ENCODE measurements around the gene PNMA1. TPM values are rescaled to one million over a fixed set of nuclear protein-coding genes. Genes with fewer than 3 reads are reported as not detected.

Gene PNMA1
- total and polyA plus RNA-seq, 2 of the 13 experiments (the other 11 are each of a cell fraction or from before 2014, with no cell fraction given) = 7.0 to 8.3 TPM

- TF ChIP-seq, protein P1, sequence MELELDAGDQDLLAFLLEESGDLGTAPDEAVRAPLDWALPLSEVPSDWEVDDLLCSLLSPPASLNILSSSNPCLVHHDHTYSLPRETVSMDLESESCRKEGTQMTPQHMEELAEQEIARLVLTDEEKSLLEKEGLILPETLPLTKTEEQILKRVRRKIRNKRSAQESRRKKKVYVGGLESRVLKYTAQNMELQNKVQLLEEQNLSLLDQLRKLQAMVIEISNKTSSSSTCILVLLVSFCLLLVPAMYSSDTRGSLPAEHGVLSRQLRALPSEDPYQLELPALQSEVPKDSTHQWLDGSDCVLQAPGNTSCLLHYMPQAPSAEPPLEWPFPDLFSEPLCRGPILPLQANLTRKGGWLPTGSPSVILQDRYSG (CRISPR knock-in tag; IDR thresholded peaks at IDR 0.05) = no peak
- TF ChIP-seq BCL3 (CRISPR knock-in tag; IDR thresholded peaks at IDR 0.05) = no peak
- TF ChIP-seq RAD21 (CRISPR knock-in tag; IDR thresholded peaks at IDR 0.05) = peak; percentile 58
- TF ChIP-seq IRF9 (CRISPR knock-in tag; IDR thresholded peaks at IDR 0.05; ENCODE audit: borderline replicate concordance) = no peak
- no peak for TF ChIP-seq CREM (IDR thresholded peaks at IDR 0.05)
- TF ChIP-seq CREM (CRISPR knock-in tag; IDR thresholded peaks at IDR 0.05) = no peak
- TF ChIP-seq, protein P2, sequence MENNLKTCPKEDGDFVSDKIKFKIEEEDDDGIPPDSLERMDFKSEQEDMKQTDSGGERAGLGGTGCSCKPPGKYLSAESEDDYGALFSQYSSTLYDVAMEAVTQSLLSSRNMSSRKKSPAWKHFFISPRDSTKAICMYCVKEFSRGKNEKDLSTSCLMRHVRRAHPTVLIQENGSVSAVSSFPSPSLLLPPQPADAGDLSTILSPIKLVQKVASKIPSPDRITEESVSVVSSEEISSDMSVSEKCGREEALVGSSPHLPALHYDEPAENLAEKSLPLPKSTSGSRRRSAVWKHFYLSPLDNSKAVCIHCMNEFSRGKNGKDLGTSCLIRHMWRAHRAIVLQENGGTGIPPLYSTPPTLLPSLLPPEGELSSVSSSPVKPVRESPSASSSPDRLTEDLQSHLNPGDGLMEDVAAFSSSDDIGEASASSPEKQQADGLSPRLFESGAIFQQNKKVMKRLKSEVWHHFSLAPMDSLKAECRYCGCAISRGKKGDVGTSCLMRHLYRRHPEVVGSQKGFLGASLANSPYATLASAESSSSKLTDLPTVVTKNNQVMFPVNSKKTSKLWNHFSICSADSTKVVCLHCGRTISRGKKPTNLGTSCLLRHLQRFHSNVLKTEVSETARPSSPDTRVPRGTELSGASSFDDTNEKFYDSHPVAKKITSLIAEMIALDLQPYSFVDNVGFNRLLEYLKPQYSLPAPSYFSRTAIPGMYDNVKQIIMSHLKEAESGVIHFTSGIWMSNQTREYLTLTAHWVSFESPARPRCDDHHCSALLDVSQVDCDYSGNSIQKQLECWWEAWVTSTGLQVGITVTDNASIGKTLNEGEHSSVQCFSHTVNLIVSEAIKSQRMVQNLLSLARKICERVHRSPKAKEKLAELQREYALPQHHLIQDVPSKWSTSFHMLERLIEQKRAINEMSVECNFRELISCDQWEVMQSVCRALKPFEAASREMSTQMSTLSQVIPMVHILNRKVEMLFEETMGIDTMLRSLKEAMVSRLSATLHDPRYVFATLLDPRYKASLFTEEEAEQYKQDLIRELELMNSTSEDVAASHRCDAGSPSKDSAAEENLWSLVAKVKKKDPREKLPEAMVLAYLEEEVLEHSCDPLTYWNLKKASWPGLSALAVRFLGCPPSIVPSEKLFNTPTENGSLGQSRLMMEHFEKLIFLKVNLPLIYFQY (CRISPR knock-in tag; IDR thresholded peaks at IDR 0.05; ENCODE audit: borderline replicate concordance) = no peak
- TF ChIP-seq, protein P3, sequence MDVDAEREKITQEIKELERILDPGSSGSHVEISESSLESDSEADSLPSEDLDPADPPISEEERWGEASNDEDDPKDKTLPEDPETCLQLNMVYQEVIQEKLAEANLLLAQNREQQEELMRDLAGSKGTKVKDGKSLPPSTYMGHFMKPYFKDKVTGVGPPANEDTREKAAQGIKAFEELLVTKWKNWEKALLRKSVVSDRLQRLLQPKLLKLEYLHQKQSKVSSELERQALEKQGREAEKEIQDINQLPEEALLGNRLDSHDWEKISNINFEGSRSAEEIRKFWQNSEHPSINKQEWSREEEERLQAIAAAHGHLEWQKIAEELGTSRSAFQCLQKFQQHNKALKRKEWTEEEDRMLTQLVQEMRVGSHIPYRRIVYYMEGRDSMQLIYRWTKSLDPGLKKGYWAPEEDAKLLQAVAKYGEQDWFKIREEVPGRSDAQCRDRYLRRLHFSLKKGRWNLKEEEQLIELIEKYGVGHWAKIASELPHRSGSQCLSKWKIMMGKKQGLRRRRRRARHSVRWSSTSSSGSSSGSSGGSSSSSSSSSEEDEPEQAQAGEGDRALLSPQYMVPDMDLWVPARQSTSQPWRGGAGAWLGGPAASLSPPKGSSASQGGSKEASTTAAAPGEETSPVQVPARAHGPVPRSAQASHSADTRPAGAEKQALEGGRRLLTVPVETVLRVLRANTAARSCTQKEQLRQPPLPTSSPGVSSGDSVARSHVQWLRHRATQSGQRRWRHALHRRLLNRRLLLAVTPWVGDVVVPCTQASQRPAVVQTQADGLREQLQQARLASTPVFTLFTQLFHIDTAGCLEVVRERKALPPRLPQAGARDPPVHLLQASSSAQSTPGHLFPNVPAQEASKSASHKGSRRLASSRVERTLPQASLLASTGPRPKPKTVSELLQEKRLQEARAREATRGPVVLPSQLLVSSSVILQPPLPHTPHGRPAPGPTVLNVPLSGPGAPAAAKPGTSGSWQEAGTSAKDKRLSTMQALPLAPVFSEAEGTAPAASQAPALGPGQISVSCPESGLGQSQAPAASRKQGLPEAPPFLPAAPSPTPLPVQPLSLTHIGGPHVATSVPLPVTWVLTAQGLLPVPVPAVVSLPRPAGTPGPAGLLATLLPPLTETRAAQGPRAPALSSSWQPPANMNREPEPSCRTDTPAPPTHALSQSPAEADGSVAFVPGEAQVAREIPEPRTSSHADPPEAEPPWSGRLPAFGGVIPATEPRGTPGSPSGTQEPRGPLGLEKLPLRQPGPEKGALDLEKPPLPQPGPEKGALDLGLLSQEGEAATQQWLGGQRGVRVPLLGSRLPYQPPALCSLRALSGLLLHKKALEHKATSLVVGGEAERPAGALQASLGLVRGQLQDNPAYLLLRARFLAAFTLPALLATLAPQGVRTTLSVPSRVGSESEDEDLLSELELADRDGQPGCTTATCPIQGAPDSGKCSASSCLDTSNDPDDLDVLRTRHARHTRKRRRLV (CRISPR knock-in tag; IDR thresholded peaks at IDR 0.05) = no peak
- no peak for TF ChIP-seq ZNF30 (CRISPR knock-in tag; IDR thresholded peaks at IDR 0.05)
Measured at GRCh38 chr14:73746520-73747378, 32.6 kb upstream of the PNMA1 start (continued).

All from HepG2 (cell line).